GM19455 (cell line): ENCODE measurements around the gene CRCP.
"Not testable (repeated sequence)": the region's sequence is repeated elsewhere in the genome, so short reads cannot be mapped to it uniquely, and the experiment has no call there.

Source experiments
- ATAC-seq: cut with Tn5 transposase; IDR thresholded peaks from one replicate; pipeline ENCODE4 v1.9.1; 2021; ENCODE audit not compliant: unreplicated experiment

CRCP gene

DNA sequence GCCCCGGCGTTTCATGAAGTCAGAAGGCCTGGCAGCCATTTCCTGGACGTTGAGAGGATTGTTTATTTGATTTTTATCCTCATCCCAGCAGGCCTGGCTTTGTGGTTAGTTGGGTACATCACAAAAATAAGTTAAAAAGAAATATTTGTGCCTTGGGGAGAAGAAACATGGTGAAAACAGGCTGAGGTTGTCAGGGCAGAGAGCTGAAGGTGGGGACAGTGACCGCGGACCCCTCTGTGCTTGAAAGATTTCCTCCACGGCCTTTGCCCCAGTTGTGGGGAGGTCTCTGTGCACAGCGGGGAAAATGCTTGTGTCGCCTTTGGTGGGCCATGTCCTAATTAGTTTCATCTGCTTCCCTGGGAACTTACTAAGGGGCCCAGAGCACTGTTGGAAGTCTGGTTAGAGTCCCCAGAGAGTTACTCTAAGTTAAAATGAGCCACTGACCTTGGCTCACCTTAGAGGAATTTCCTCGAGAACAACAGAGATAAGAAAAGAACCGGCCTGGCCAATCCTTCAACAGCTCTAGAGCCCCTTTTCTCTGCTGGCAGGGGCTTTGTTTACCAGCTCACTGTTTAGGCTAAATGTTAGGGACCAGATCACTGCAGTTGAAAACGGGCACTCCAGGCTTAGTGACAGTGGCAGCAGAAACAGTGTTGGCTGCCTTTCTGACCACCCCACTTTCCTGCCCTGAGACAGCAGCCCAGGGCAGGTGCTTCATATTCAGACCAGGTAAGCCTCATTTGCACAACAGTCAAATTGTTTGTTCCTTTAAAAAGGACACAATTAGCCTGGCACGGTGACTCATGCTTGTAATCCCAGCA, 37.9 kb downstream of the CRCP start:
- ATAC-seq: no peak

DNA sequence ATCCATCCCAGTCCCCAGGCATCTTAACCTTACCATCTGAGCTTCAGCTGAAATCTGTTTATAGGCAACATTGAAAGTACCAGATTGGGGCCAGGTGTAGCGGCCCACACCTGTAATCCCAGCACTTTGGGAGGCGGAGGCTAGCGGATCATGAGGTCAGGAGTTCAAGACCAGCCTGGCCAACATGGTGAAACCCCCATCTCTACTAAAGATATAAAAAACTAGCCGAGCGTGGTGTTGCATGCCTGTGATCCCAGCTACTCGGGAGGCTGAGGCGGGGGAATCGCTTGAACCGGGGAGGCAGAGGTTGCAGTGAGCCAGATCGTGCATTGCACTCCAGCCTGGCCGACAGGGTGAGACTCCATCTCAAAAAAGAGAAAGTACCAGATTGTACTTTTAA, 39.0 kb downstream of the CRCP start:
- ATAC-seq: no peak

DNA sequence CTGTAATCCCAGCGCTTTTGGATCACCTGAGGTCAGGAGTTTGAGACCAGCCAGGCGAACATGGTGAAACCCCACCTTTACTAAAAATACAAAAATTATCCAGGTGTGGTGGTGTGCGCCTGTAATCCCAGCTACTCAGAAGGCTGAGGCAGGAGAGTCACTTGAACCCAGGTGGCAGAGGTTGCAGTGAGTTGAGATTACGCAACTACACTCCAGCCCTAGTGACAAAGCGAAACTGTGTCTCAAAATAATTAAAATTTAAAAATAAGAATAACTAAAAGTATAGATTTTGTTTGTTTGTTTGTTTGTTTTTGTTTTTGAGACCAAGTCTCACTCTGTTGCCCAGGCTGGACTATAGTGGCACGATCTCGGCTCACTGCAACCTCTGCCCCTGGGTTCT, 41.4 kb downstream of the CRCP start:
- ATAC-seq: not testable (repeated sequence)

DNA sequence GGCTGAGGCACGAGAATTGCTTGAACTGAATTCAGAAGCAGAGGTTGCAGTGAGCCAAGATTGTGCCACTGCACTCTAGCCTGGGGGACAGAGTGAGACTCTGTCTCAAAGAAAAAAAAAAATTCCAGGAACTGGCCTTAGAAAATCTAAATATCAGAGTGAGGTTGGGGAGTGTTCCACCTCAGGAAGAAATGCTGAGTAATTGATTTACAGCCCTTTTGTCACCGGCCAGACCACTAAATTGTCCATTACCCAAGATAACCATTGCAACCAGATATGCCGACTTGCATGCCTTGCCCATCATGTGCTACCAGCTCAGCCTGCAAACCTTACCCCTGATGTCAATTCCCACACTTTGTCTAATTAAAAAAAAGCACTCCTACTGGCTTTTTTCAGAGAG, 42.4 kb downstream of the CRCP start:
- no peak for ATAC-seq

DNA sequence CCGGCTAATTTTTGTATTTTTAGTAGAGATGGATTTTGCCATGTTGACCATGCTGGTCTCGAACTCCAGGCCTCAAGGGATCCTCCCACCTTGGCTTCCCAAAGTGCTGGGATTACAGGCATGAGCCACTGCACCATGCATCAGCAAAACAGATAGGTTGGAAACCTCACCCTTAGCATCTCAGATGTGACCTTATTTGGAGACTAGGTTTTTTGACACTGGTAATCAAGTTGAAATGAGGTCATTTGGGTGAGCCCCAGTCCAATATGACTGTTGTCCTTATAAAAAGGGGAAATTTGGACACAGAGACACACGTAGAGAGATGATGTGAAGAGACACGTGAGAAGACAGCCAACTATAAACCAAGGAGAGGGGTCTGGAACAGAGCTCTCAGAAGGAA, 48.0 kb downstream of the CRCP start:
- no peak for ATAC-seq

DNA sequence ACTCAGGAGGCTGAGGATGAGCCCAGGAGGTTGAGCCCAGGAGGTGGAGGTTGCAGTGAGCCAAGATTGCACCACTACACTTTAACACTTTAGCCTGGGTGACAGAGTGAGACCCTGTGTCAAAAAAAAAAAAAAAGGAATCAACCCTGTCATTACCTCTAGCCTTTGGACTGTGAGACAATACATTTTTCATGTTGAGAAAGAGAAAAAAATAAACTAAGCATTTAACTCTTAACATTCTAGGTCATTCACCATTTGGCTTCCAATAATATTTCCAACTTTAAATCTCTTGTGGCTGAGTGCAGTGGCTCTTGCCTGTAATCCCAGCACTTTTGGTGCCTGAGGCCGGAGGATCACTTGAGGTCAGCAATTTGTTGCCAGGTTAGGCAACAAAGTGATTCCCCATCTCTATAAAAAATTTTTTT, 48.6 kb downstream of the CRCP start:
- no peak for ATAC-seq

DNA sequence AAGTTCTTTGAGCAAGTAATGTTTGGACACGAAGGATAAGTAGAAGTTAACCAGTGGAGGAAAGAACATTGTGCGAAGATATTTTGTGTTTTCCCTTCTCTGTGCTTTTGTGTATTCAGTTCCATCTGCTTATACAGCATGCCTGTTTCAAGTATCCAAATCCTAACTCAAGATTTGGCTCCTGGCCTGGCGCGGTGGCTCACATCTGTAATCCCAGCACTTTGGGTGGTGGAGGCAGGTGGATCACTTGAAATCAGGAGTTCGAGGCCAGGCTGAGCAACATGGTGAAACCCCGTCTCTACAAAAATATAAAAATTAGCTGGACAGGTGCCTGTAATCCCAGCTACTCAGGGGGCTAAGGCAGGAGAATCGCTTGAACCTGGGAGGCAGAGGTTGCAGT, 49.7 kb downstream of the CRCP start:
- no peak for ATAC-seq

DNA sequence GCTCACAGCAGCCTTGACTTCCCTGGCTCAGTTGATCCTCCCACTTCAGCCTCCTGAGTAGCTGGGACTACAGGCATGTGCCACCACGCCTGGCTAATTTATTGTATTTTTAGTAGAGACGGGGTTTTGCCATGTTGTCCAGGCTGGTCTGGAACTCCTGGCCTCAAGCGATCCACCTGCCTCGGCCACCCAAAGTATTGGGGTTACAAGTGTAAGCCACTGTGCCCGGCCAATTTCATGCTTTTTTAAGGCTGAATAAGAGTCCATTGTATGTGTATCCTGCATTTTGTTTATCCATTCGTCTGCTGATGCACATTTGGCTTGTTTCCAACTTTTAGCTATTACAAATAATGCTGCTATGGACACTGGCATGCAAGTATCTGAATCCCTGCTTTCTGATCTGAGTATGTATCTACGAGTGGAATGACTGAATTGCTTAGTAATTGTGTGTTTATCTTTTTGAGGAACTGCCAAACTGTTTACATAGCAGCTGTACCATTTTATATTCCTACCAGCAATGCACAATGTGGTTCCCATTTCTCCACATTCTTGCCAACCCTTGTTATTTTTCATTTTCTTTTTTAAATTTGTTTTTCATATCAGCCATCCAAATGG, 53.2 kb downstream of the CRCP start:
- no peak for ATAC-seq

DNA sequence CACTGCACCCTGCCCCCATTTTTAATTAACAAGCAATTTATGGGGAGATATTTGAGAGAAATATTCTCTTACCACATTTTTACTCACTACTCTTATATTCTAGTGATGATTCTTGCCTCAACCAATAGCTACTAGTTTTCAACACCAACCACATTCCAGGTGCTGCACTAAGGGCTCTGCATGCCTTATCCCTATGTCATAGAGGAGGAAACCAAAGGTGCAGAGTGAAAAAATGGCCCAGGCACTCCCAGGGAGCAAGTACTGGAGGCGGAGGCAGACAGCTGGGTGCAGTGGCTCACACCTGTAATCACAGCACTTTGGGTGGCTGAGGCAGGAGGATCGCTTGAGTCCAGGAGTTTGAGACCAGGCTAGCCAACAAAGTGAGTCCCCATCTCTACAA, 55.0 kb downstream of the CRCP start:
- ATAC-seq: no peak

DNA sequence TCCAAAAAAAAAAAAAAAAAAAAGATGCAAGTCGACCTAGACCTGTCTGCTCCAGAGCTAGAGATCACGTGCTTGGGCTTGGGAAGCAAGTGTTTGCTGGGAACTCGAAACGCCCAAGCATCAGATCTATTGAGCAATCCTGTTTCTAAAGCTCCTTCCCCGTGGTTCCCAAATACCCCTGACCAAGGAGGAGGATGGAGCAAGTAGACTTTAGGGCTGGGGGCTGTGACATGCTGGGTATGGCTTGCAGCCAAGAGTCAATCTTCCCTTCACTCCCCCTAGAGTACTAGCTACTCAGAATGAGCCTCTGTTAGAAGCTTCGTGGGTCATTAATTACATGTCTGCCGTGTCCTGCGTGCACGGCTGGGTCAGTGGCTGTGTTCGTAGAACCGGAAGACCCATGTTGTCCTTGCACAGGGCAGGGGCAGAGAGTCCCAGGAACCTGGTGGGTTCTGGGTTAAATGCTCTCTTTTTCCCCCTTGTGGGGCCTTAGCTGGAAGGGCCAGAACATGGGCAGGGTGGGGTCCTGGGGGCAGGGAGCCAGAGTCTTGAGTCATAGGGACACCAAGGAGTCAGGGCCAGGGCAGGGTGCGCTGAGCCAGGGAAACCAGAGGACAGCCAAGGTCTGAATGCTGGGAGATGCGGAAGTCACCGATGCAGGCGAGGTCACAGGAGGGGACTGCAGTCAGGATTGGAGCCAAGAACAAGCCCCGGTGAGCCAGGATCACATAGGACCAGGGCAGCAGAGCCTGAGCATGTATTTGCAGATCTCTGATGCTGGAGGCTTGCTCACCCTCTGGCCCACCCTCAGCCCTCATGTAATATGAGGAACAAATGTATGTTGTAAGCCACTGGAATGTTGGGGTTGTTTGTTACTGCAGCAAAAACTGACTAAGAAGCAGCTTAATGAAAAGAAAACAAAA, 55.9 kb downstream of the CRCP start:
- no peak for ATAC-seq

DNA sequence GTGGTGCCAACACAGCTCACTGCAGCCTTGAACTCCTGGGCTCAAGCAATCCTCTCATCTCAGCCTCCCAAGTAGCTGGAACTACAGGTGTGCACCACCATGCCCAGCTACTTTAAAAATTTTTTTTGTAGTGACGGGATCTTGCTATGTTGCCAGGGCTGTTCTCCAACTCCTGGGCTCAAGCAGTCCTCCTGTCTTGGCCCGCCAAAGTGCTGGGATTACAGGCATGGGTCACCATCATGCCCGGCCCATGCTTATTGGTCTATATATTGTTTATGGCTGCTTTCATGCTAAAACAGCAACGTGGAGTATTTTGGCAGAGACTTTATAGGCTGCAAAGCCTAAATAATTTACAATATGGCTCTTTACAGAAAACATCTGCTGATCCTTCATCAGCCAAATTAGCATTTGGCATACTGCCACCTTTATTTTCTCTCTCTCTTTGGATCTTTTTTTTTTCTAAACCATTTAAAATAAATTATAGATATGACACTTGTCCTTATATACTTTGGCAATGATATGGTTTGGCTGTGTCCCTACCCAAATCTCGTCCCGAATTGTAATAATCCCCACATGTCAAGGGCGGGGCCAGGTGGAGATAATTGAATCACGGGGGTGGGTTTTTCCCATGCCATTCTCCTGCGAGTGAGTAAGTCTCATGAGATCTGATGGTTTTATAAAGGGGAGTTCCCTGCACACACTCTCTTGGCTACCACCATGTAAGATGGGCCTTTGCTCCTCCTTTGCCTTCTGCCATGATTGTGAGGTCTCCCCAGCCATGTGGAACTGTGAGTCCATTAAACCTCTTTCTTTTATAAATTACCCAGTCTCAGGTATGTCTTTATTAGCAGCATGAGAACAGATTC, 58.1 kb downstream of the CRCP start:
- not testable (repeated sequence) for ATAC-seq

DNA sequence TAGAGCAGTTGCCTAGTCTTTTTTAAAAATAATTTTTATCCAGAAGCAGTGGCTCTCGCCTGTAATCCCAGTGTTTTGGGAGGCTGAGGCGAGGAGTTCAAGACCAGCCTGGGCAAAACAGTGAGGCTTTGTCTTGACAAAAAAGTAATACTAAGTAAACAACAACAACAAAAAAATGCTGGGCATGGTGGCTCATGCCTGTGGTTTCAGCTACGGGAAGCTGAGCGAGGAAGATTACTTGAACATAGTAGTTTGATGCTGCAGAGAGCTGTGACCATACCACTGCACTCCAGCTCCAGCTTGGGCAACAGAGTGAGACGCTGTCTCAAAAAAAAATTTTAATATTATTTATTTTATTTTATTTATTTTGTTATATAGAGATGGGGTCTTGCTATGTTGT, 59.2 kb downstream of the CRCP start:
- ATAC-seq: no peak

DNA sequence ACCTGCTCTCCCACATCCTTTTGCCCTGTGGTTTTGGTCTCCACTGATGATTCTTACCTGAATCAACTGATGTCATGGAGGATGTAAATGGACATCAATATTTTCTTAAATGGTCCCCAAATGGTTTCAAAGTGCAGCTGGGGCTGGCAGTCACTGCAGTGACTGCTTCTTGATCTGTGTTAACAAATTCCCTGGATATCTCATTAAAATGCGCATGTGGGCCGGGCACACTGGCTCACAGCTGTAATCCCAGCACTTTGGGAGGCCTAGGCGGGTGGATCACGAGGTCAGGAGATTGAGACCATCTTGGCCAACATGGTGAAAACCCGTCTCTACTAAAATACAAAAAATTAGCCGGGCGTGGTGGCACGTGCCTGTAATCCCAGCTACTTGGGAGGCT, 60.4 kb downstream of the CRCP start:
- ATAC-seq: not testable (repeated sequence)

DNA sequence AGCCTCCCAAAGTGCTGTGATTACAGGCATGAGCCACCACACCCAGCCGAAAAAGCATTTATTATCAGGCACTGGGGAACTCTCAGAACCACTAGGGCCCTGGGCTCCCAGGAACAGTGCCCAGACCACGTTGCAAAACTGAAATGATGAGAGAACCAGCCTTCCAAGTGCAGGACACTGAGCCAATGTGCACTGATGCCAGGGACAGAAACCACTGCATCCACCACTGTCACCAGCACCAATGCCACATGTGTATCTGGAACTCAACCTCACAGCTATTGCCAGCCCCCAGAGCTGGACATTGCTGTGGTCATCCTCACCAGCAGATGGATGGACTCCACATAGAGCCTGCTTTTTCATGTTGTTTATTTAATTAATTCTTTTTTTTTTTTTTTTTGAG, 62.3 kb downstream of the CRCP start:
- ATAC-seq: no peak

DNA sequence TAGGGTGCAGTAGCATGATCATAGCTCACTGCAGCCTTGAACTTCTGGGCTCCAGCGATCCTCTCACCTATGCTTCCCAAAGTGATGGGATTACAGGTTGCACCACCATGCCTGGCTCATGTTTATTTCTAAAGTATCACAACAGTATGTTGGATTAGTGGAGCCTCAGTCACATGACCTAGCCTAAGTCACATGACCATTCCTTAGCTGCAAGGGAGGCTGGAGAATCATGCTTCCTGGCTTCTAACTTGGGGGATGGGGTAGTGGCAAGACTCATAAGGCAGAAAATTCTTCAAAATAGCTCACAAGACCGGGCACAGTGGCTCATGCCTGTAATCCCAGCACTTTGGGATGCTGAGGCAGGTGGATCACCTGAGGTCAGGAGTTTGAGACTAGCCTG, 63.6 kb downstream of the CRCP start:
- ATAC-seq: no peak

DNA sequence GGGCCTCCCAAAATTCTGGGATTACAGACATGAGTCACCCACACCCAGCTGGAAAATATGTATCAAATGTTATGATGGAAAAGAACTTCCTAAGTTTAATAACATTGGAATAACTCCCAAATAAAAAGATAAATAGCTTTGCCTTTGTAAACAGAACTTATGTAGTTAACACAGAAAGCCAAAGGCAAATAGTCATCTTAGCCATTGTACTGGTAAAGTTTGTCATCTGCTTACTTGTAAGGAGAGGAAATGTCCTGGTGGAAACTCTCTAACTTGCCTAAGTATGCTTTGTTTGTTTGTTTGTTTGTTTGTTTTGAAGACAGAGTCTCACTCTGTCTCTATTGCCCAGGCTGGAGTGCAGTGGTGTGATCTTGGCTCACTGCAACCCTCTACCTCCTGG, 66.7 kb downstream of the CRCP start:
- ATAC-seq: no peak

DNA sequence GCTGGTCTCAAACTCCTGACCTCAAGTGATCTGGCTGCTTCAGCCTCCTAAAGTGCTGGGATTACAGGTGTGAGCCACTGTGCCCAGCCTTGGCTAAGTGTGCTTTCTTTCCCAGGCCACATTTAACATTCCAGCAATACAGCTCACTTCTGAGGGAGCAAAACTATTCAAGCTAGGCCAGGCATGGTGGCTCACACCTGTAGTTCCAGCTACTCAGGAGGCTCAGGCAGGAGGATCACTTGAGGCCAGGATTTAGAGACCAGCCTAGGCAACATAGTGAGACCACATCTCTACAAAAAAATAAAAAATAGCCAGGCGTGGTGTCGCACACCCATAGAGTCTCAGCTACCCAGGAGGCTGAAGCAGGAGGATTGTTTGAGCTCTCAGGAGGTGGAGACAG, 67.2 kb downstream of the CRCP start:
- no peak for ATAC-seq

DNA sequence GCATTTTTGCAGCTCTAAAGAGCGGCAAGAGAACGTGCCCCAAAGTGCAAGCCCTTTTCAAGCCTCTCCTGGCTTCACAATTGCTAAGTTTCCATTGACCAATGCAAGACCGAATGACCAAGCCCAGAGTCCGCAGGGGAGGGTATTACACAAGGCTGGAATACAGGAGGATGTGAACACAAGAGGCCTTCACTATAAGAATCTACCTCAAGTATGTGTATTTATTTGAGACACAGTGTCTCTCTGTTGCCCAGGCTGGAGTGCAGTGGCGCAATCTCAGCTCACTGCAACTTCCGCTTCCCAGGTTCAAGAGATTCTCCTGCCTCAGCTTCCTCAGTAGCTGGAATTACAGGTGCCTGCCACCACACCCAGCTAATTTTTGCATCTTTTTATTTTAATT, 68.3 kb downstream of the CRCP start:
- no peak for ATAC-seq

DNA sequence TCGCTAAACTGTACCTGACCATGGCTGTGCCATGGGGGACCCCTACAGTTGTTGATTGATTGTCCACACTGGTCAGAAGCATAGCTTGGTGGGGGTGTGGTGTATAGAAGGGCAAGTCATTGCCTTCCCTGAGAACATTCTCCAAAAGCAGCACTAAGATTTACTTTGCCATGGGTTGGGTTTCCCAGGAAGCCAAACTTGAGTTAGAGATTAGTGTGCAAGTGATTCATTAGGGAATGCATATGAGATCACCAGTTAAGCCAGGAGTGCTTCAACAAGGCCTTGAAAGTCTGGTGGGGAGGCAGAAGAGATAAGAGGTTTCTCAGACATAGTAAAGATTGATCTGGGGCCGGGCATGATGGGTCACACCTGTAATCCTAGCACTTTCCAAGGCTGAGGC, 69.1 kb downstream of the CRCP start:
- ATAC-seq: no peak

DNA sequence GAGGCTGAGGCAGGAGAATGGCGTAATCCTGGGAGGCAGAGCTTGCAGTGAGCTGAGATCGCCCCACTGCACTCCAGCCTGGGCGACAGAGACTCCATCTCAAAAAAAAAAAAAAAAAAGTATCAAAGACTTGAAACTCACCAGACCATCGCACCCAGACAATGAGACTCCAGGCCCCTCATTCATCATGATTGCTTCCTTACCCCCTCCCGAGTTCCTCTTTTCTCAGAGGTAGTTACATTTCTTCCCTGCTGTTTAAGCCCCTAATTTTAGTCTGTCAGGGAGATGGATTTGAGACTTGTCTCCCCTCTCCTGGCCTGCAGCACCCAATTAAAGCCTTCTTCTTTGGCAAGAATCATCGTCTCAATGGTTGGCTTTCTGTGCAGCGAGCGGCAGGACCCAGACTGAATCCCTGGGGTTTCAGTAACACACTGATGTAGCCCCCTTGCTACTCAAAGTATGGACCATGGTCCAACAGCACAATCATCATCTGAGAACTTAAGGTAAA, 71.1 kb downstream of the CRCP start:
- ATAC-seq: no peak

DNA sequence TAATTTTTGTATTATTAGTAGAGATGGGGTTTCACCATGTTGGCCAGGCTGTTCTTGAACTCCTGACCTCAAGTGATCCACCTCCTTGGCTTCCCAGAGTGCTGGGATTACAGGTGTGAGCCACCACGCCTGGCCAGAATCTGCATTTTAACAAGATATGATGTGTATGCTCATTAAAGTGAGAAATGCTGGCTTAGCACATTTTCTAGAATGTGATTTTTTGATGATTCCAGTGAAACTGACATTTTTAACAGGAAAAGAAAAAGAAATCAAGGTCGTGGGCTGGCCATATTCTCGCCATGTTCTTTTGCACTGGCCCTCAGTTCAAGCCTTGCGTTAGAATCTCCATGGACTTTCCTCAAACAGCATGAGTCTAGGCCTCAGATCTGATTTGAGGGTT, 72.3 kb downstream of the CRCP start:
- no peak for ATAC-seq
